ENCODE measurements around the gene BTBD2. TPM values are rescaled to one million over a fixed set of nuclear protein-coding genes. Genes with fewer than 3 reads are reported as not detected.

BTBD2 gene
- total RNA-seq, 2 experiments from 2014 or later = 55.0 to 61.4 TPM

- POLR2A ChIA-PET = no interaction called here
- H3K27ac Mint-ChIP-seq = no peak overlapping the region
Observed at GRCh38 chr19:1974381-1975161, 40.9 kb downstream of the BTBD2 start.

GRCh38 chr19:1970806-1971502, 44.6 kb downstream of the BTBD2 start:
- H3K27ac Mint-ChIP-seq = no peak overlapping the region
- H3K4me1 Mint-ChIP-seq = peaks cover 11% of the 10 kb centered on the region
- no peak for ATAC-seq (ENCODE audit: low read depth)
- no peaks in the 10 kb centered on the region for H3K9me3 Mint-ChIP-seq
- H3K4me3 Mint-ChIP-seq = no peak overlapping the region
- H3K27me3 Mint-ChIP-seq = no peaks in the 10 kb centered on the region
- no peak for DNase-seq
- POLR2A ChIA-PET = no interaction called here
- peaks cover 6% of the 10 kb centered on the region for H3K36me3 Mint-ChIP-seq

More at GRCh38 chr19:1974381-1975161, 40.9 kb downstream of the BTBD2 start:
- H3K9me3 Mint-ChIP-seq = no peaks in the 10 kb centered on the region
- H3K4me3 Mint-ChIP-seq = no peak overlapping the region
- no peak for DNase-seq
- no peak for ATAC-seq (ENCODE audit: low read depth)
- H3K27me3 Mint-ChIP-seq = no peaks in the 10 kb centered on the region
- H3K4me1 Mint-ChIP-seq = no peaks in the 10 kb centered on the region
- H3K36me3 Mint-ChIP-seq = peaks cover 7% of the 10 kb centered on the region

- Mint-ChIP-seq H3K27me3 (no peaks in the 10 kb centered on the region), H3K4me3 (no peak overlapping the region), H3K4me1 (peaks cover 16% of the 10 kb centered on the region), H3K9me3 (no peaks in the 10 kb centered on the region), H3K36me3 (peaks cover 7% of the 10 kb centered on the region), H3K27ac (no peak overlapping the region)
- DNase-seq = no peak
- POLR2A ChIA-PET = no interaction called here
- ATAC-seq (ENCODE audit: low read depth) = no peak
Observed at GRCh38 chr19:1970003-1970805, 45.3 kb downstream of the BTBD2 start.

- POLR2A ChIA-PET = no interaction called here
- Mint-ChIP-seq H3K36me3 (peaks cover 7% of the 10 kb centered on the region), H3K4me1 (peaks cover 16% of the 10 kb centered on the region), H3K27ac (no peak overlapping the region), H3K9me3 (no peaks in the 10 kb centered on the region), H3K27me3 (no peaks in the 10 kb centered on the region), H3K4me3 (no peak overlapping the region)
- no peak for ATAC-seq (ENCODE audit: low read depth)
- DNase-seq = no peak
Observed at GRCh38 chr19:1969176-1970002, 46.1 kb downstream of the BTBD2 start.

- Mint-ChIP-seq H3K4me3 (no peak overlapping the region), H3K4me1 (peaks cover 16% of the 10 kb centered on the region)
Observed at GRCh38 chr19:1968279-1969175, 47.0 kb downstream of the BTBD2 start.

GRCh38 chr19:1967087-1967608, 48.4 kb downstream of the BTBD2 start:
- ATAC-seq (ENCODE audit: low read depth) (peak; percentile 88), DNase-seq (peak; percentile 66)
- POLR2A ChIA-PET = interaction anchor here (0.6 to 1.3 kb wide), 2 partner anchors 24 to 371 kb away, joined by 3 to 7 read pairs; no protein-coding TSS in a partner anchor
- peak overlapping the region; percentile 65 for H3K4me3 Mint-ChIP-seq
- H3K27me3 Mint-ChIP-seq = no peaks in the 10 kb centered on the region
- no peaks in the 10 kb centered on the region for H3K9me3 Mint-ChIP-seq
- peak overlapping the region; percentile 69 for H3K27ac Mint-ChIP-seq
- H3K36me3 Mint-ChIP-seq = peaks cover 3% of the 10 kb centered on the region
- peaks cover 16% of the 10 kb centered on the region for H3K4me1 Mint-ChIP-seq

More at GRCh38 chr19:1968279-1969175, 47.0 kb downstream of the BTBD2 start:
- Mint-ChIP-seq H3K27me3 (no peaks in the 10 kb centered on the region), H3K36me3 (peaks cover 5% of the 10 kb centered on the region), H3K9me3 (no peaks in the 10 kb centered on the region), H3K27ac (peak overlapping the region; percentile 30)
- no peak for DNase-seq
- no peak for ATAC-seq (ENCODE audit: low read depth)
- POLR2A ChIA-PET = no interaction called here

- POLR2A ChIA-PET = no interaction called here
- no peaks in the 10 kb centered on the region for H3K9me3 Mint-ChIP-seq
- no peak for DNase-seq
- H3K27ac Mint-ChIP-seq = no peak overlapping the region
- H3K4me1 Mint-ChIP-seq = peaks cover 18% of the 10 kb centered on the region
- no peak for ATAC-seq (ENCODE audit: low read depth)
- peaks cover 1% of the 10 kb centered on the region for H3K36me3 Mint-ChIP-seq
- H3K4me3 Mint-ChIP-seq = no peak overlapping the region
- no peaks in the 10 kb centered on the region for H3K27me3 Mint-ChIP-seq
Observed at GRCh38 chr19:1962674-1963073, 52.8 kb downstream of the BTBD2 start.

GRCh38 chr19:1961000-1961883, 54.3 kb downstream of the BTBD2 start:
- POLR2A ChIA-PET = no interaction called here
- Mint-ChIP-seq H3K4me1 (peaks cover 9% of the 10 kb centered on the region), H3K27ac (no peak overlapping the region), H3K9me3 (no peaks in the 10 kb centered on the region), H3K36me3 (peaks cover 1% of the 10 kb centered on the region), H3K27me3 (no peaks in the 10 kb centered on the region), H3K4me3 (no peak overlapping the region)
- DNase-seq = no peak
- ATAC-seq (ENCODE audit: low read depth) = no peak

- Mint-ChIP-seq H3K27me3 (no peaks in the 10 kb centered on the region), H3K36me3 (no peaks in the 10 kb centered on the region), H3K27ac (no peak overlapping the region), H3K4me3 (no peak overlapping the region), H3K4me1 (peaks cover 2% of the 10 kb centered on the region), H3K9me3 (no peaks in the 10 kb centered on the region)
- POLR2A ChIA-PET = no interaction called here
- no peak for ATAC-seq (ENCODE audit: low read depth)
- DNase-seq = no peak
Observed at GRCh38 chr19:1959928-1960589, 55.5 kb downstream of the BTBD2 start.

- Mint-ChIP-seq H3K9me3 (no peaks in the 10 kb centered on the region), H3K36me3 (no peaks in the 10 kb centered on the region), H3K4me1 (peaks cover 2% of the 10 kb centered on the region), H3K4me3 (no peak overlapping the region), H3K27ac (no peak overlapping the region), H3K27me3 (no peaks in the 10 kb centered on the region)
- POLR2A ChIA-PET = no interaction called here
- ATAC-seq (ENCODE audit: low read depth) = no peak
- no peak for DNase-seq
Observed at GRCh38 chr19:1957562-1958248, 57.8 kb downstream of the BTBD2 start.

Measured in activated naive CD8-positive, alpha-beta T cell treated with anti-CD3 and anti-CD28 coated beads, Interleukin-2, amount 10 ng/mL, durations not matched to agents 7 days and 5 days (primary cell).